GM12801 (cell line): ENCODE results near the gene MED15.

ENCODE experiments used
- CTCF ChIP-seq: IDR thresholded peaks from one replicate; pipeline ENCODE4 v1.5.1; 2011; ENCODE audit warnings: control low read depth; ENCODE audit not compliant: insufficient read length; ENCODE audit errors: extremely low read depth

Gene MED15, protein sequence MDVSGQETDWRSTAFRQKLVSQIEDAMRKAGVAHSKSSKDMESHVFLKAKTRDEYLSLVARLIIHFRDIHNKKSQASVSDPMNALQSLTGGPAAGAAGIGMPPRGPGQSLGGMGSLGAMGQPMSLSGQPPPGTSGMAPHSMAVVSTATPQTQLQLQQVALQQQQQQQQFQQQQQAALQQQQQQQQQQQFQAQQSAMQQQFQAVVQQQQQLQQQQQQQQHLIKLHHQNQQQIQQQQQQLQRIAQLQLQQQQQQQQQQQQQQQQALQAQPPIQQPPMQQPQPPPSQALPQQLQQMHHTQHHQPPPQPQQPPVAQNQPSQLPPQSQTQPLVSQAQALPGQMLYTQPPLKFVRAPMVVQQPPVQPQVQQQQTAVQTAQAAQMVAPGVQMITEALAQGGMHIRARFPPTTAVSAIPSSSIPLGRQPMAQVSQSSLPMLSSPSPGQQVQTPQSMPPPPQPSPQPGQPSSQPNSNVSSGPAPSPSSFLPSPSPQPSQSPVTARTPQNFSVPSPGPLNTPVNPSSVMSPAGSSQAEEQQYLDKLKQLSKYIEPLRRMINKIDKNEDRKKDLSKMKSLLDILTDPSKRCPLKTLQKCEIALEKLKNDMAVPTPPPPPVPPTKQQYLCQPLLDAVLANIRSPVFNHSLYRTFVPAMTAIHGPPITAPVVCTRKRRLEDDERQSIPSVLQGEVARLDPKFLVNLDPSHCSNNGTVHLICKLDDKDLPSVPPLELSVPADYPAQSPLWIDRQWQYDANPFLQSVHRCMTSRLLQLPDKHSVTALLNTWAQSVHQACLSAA

DNA sequence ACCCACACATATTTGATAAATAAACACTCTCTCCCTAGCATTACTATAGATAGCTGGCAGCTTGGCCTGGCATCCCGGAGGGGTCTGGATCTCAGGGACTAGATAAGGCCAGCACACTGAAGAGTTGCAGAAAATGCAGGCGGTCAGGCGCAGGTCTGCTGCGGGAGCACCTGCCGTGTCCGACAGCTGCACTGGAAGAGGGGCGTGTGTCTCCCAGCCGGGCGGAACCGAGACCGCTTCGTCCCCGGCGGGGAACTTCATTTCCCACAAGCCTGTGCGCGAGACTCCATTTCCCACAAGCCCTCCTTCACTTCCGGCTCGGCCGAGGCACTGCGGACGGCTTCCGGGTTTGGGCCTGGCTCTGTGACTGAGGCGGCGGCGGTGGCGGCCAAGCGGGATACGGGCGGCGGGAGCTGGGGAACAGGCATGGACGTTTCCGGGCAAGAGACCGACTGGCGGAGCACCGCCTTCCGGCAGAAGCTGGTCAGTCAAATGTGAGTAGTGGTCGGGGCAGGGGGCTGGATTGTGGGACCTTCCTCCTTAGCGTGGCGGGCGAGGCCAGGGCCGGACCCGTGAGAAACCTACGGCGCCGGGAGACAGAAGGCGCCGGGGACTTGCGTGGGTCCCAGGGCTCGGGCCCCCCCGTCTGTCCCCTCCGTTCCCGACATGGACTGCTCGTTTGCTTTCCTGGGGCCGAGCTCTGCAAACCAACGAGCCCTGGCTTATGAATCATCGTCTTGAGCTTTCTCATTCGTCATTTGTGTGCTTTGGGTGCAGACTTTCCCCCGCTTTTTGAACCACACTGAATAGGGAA lies at the start of gene MED15:
Gene MED15 (plus strand): TSS at position 358 of the 814 bp plus-strand sequence. CDS start 69 bp downstream, at position 427.
- TF ChIP-seq CTCF, result no peak

- TF ChIP-seq CTCF, result no peak
Observed at GRCh38 chr22:20458530-20459151, 48.8 kb upstream of the MED15 start.

DNA sequence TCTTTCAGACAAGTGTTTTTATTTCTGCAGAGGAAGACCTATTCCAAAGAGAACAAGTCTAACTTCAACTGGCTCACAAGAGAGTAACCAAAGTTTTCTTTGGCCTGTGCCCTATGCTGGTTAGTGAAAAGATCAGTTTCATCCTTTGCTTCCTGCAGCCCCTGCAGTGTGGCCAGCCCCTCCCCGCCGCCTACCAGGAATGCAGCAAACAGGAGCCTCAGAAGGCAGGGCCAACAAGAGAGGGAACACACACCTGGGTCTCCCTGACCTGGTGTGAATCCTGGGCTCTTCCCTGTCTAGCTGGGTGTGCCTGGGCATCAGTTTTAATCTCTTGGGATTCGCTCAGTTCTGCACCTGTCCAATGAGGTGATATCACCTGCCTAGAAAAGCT lies 48.3 kb upstream of the MED15 start:
- no peak for TF ChIP-seq CTCF

DNA sequence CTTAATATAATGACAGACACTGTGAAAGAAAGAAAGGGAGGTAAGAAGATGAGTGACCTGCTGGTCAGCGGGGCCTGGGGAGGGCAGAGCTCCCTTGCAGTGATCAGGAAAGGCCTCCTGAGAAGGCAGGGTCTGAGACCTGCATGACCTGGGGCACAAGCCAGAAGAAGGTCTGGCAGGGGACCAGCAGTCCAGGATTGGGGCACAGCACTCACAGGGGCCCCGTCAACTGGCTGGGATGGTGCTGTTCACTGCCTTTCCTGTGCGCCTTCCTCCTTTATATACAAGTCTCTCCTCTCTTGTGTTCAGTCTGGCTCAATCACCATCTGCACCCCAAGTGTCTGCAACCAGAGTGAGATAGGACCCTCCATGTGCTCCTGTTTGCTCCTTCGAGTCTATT lies 47.5 kb upstream of the MED15 start:
- no peak for TF ChIP-seq CTCF

GRCh38 chr22:20463324-20464095 lies 43.9 kb upstream of the MED15 start:
- TF ChIP-seq CTCF, result no peak

DNA sequence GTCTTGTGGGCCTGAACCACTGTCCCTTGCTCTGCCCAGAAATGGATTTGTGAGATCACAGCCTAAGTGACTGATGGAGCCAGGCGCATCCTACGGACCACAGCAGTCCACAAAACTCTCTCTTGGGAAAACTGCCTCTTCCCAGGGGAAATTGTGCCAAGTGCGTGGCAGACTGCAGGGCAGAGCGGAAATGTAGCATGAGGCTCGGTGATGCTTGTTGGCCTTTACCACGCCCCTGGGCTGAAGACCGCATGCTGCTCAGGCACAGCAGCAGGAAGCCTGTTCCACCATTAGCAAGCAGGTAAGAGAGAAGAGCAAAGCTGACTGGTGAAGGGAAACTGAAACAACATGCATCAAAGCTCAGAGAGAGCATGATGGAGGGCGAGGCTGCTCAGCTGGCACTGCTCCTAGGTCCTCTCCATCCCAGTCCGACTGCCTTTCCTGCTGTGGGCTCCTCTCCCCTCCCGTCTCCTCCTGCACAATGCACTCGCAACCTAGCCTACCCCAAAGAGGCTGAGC lies 43.3 kb upstream of the MED15 start:
- TF ChIP-seq CTCF, result no peak
